HG02763 (cell line): ENCODE measurements around the gene ITPR2.
A peak's percentile ranks its signal among the peaks of the same experiment; 100 is the strongest.

Source experiments
- ATAC-seq: cut with Tn5 transposase; IDR thresholded peaks from one replicate; pipeline ENCODE4 v1.9.1; 2021; ENCODE audit warnings: mild to moderate bottlenecking, moderate library complexity; ENCODE audit not compliant: unreplicated experiment

The ITPR2 gene

GRCh38 chr12:26735249-26735639, 97.8 kb downstream of the ITPR2 start:
- no peak for ATAC-seq

- ATAC-seq, result no peak
These were observed 98.3 kb downstream of the ITPR2 start for GRCh38 chr12:26734510-26735248.

- peak; percentile 51 for ATAC-seq
These were observed 100.7 kb downstream of the ITPR2 start for GRCh38 chr12:26732005-26732908.

GRCh38 chr12:26730481-26731350, 102.3 kb downstream of the ITPR2 start:
- ATAC-seq, result no peak

GRCh38 chr12:26729137-26729671, 103.8 kb downstream of the ITPR2 start:
- ATAC-seq, result peak; percentile 41

- ATAC-seq, result peak; percentile 39
These were observed 104.6 kb downstream of the ITPR2 start for GRCh38 chr12:26728205-26729050.

GRCh38 chr12:26727482-26728204, 105.4 kb downstream of the ITPR2 start:
- no peak for ATAC-seq

GRCh38 chr12:26726956-26727355, 106.0 kb downstream of the ITPR2 start:
- no peak for ATAC-seq

GRCh38 chr12:26725276-26725916, 107.6 kb downstream of the ITPR2 start:
- no peak for ATAC-seq

GRCh38 chr12:26724309-26724702, 108.7 kb downstream of the ITPR2 start:
- ATAC-seq, result no peak

- ATAC-seq, result no peak
These were observed 109.3 kb downstream of the ITPR2 start for GRCh38 chr12:26723379-26724308.

- no peak for ATAC-seq
These were observed 111.2 kb downstream of the ITPR2 start for GRCh38 chr12:26721800-26722199.

GRCh38 chr12:26719852-26720251, 113.1 kb downstream of the ITPR2 start:
- ATAC-seq, result no peak

- ATAC-seq, result no peak
These were observed 115.2 kb downstream of the ITPR2 start for GRCh38 chr12:26717757-26718156.

- ATAC-seq, result no peak
These were observed 117.8 kb downstream of the ITPR2 start for GRCh38 chr12:26715232-26715631.

GRCh38 chr12:26713885-26714383, 119.1 kb downstream of the ITPR2 start:
- peak; percentile 72 for ATAC-seq

- no peak for ATAC-seq
These were observed 120.1 kb downstream of the ITPR2 start for GRCh38 chr12:26712892-26713291.
